Measurements from ENCODE around the gene SORCS3. TPM values are rescaled to one million over a fixed set of nuclear protein-coding genes. Genes with fewer than 3 reads are reported as not detected.

The SORCS3 gene
- total RNA-seq, 2 experiments from 2014 or later, result 1.7 to 2.1 TPM

DNA sequence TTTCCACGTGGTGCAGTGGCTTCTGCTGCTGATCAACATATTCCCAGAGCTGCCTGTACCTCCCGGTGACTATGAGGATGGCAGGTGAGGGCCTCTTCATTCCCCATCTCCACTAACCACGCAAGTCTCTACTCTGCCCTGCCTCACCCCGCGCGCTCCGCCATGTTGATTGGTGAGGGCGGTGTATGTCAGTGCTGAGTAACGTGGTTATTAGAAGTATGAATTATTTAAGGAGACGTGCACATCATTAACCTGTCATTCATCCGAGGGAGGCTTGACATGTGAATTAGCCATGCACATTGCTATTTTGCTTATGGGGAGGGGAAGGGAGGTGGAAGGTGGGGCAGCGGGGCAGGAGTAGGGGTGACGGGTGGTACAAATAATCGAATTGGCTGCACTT is 138.6 kb downstream of the SORCS3 start:
- Mint-ChIP-seq H3K36me3 (ENCODE audit: low read depth) (no peaks in the 10 kb centered on the region), H3K9me3 (no peaks in the 10 kb centered on the region), H3K27ac (no peak overlapping the region), H3K27me3 (peaks cover 34% of the 10 kb centered on the region), H3K4me1 (ENCODE audit: low read depth) (no peaks in the 10 kb centered on the region), H3K4me3 (no peak overlapping the region)
- H3K4me1 ChIP-seq (ENCODE audit: insufficient read depth, low read length), result no peaks in the 10 kb centered on the region
- no peaks in the 10 kb centered on the region for H3K36me3 ChIP-seq (ENCODE audit: insufficient read depth, low read length)
- H3K9me3 ChIP-seq (ENCODE audit: control insufficient read depth in 1 of 2, insufficient read depth in 1 of 2, low read length in 2 of 2), result no peaks in the 10 kb centered on the region
- intact Hi-C loops (cut with DNase I, micrococcal nuclease), result loop anchor here in 1 of 2 experiments (10.0 kb wide), 1 partner anchor 1335 kb away; no protein-coding TSS in a partner anchor
- ChIA-PET CTCF (no interaction called here), POLR2A (no interaction called here)
- peaks cover 0 to 3% of the 10 kb centered on the region in 2 experiments for H3K27me3 ChIP-seq (ENCODE audit: control insufficient read depth in 1 of 2, insufficient read depth in 2 of 2, low read length in 2 of 2)
- H3K4me3 ChIP-seq (ENCODE audit: low read length), result no peak overlapping the region
- TF ChIP-seq, protein P1, sequence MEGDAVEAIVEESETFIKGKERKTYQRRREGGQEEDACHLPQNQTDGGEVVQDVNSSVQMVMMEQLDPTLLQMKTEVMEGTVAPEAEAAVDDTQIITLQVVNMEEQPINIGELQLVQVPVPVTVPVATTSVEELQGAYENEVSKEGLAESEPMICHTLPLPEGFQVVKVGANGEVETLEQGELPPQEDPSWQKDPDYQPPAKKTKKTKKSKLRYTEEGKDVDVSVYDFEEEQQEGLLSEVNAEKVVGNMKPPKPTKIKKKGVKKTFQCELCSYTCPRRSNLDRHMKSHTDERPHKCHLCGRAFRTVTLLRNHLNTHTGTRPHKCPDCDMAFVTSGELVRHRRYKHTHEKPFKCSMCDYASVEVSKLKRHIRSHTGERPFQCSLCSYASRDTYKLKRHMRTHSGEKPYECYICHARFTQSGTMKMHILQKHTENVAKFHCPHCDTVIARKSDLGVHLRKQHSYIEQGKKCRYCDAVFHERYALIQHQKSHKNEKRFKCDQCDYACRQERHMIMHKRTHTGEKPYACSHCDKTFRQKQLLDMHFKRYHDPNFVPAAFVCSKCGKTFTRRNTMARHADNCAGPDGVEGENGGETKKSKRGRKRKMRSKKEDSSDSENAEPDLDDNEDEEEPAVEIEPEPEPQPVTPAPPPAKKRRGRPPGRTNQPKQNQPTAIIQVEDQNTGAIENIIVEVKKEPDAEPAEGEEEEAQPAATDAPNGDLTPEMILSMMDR (IDR thresholded peaks at IDR 0.05), result no peak
- no peak overlapping the region for H3K27ac ChIP-seq (ENCODE audit: low read depth in 1 of 2, low read length in 2 of 2)
- DNase-seq (no peak), ATAC-seq (ENCODE audit: poor library complexity) (no peak)

DNA sequence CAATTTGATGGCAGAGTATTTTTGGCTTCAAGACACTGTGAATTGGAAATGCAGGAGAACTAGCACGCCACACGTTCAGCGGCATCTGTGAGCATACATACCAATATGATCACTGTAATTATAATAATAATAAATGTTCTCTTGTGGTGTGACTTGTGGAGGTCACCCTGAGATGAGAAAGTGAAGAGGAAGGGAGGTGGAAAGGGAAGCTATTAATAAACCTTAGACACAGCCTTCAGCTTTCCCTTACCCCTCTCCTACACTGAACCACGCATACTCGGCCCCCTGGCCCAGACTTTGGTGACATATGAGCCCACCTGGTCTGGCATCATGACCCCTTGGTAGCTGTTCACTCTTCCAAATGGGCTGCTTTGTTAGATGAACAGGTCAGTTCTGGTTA is 139.1 kb downstream of the SORCS3 start:
- ChIA-PET CTCF (no interaction called here), POLR2A (no interaction called here)
- no peak overlapping the region for H3K4me3 Mint-ChIP-seq
- Histone ChIP-seq H3K36me3 (ENCODE audit: insufficient read depth, low read length) (no peaks in the 10 kb centered on the region), H3K4me3 (ENCODE audit: low read length) (no peak overlapping the region), H3K4me1 (ENCODE audit: insufficient read depth, low read length) (no peaks in the 10 kb centered on the region), H3K9me3 (ENCODE audit: control insufficient read depth in 1 of 2, insufficient read depth in 1 of 2, low read length in 2 of 2) (no peaks in the 10 kb centered on the region), H3K27me3 (ENCODE audit: control insufficient read depth in 1 of 2, insufficient read depth in 2 of 2, low read length in 2 of 2) (peaks cover 0 to 3% of the 10 kb centered on the region in 2 experiments), H3K27ac (ENCODE audit: low read depth in 1 of 2, low read length in 2 of 2) (no peak overlapping the region)
- intact Hi-C loops (cut with DNase I, micrococcal nuclease), result loop anchor here in 1 of 2 experiments (10.0 kb wide), 1 partner anchor 1335 kb away; no protein-coding TSS in a partner anchor
- TF ChIP-seq, protein P1 (IDR thresholded peaks at IDR 0.05), result no peak
- no peaks in the 10 kb centered on the region for H3K9me3 Mint-ChIP-seq
- H3K27me3 Mint-ChIP-seq, result peaks cover 34% of the 10 kb centered on the region
- no peak overlapping the region for H3K27ac Mint-ChIP-seq
- no peaks in the 10 kb centered on the region for H3K36me3 Mint-ChIP-seq (ENCODE audit: low read depth)
- no peaks in the 10 kb centered on the region for H3K4me1 Mint-ChIP-seq (ENCODE audit: low read depth)
- no peak for ATAC-seq (ENCODE audit: poor library complexity)
- DNase-seq, result no peak

DNA sequence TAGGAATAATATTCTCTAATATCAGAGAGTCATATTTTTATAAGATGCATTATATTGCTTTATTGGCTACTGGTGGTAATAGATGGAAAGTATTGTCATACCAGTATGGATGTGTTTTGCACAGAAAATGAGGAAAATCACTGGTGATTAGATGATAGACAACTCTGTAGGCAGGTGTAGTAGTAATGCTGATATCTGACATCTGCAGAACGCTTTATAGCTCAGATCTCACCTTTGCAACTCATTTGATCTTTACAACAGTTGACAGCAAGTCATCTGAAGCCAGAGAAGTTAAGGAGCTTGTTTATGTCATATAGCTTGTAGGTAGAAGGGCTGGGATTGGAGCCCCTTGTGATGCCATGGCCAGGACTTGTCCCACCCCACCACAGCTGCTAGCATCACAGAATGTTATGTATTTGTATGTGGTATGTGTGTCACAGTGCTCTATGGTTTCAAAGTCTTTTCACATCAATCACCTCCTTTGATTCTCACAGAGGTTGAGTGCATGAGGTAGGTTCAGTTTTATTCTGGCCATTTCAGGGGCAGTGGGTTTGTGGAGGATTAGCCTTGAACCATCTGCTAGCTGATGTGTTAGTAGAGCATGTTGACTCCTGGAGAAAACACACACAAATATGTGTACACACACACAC is 140.0 kb downstream of the SORCS3 start:
- H3K4me1 Mint-ChIP-seq (ENCODE audit: low read depth), result no peaks in the 10 kb centered on the region
- Histone ChIP-seq H3K4me1 (ENCODE audit: insufficient read depth, low read length) (no peaks in the 10 kb centered on the region), H3K27me3 (ENCODE audit: control insufficient read depth in 1 of 2, insufficient read depth in 2 of 2, low read length in 2 of 2) (peaks cover 0 to 3% of the 10 kb centered on the region in 2 experiments), H3K9me3 (ENCODE audit: control insufficient read depth in 1 of 2, insufficient read depth in 1 of 2, low read length in 2 of 2) (no peaks in the 10 kb centered on the region), H3K36me3 (ENCODE audit: insufficient read depth, low read length) (no peaks in the 10 kb centered on the region), H3K27ac (ENCODE audit: low read depth in 1 of 2, low read length in 2 of 2) (no peak overlapping the region), H3K4me3 (ENCODE audit: low read length) (no peak overlapping the region)
- H3K4me3 Mint-ChIP-seq, result no peak overlapping the region
- intact Hi-C loops (cut with DNase I, micrococcal nuclease), result loop anchor here in 1 of 2 experiments (10.0 kb wide), 1 partner anchor 1334 kb away; no protein-coding TSS in a partner anchor
- TF ChIP-seq, protein P1 (IDR thresholded peaks at IDR 0.05), result no peak
- H3K9me3 Mint-ChIP-seq, result no peaks in the 10 kb centered on the region
- no peak overlapping the region for H3K27ac Mint-ChIP-seq
- ChIA-PET POLR2A (no interaction called here), CTCF (no interaction called here)
- ATAC-seq (ENCODE audit: poor library complexity) (no peak), DNase-seq (no peak)
- H3K36me3 Mint-ChIP-seq (ENCODE audit: low read depth), result no peaks in the 10 kb centered on the region
- H3K27me3 Mint-ChIP-seq, result peaks cover 30% of the 10 kb centered on the region
